ENCODE results near the gene NBAS. TPM values are rescaled to one million over a fixed set of nuclear protein-coding genes. Genes with fewer than 3 reads are reported as not detected.
A peak's percentile ranks its signal among the peaks of the same experiment; 100 is the strongest.

The NBAS gene
- total RNA-seq, 1 experiment from 2014 or later, result 59.9 TPM

GRCh38 chr2:15182275-15182674 lies 378.9 kb downstream of the NBAS start:
- DNase-seq (ENCODE audit: extremely low read depth, low read depth), result no peak

GRCh38 chr2:15181092-15181745 lies 379.9 kb downstream of the NBAS start:
- no peak for DNase-seq (ENCODE audit: extremely low read depth, low read depth)

GRCh38 chr2:15180379-15180778 lies 380.8 kb downstream of the NBAS start:
- no peak for DNase-seq (ENCODE audit: extremely low read depth, low read depth)

GRCh38 chr2:15178946-15179345 lies 382.2 kb downstream of the NBAS start:
- DNase-seq (ENCODE audit: extremely low read depth, low read depth), result no peak

- no peak for DNase-seq (ENCODE audit: extremely low read depth, low read depth)
Measured at GRCh38 chr2:15177103-15177502, 384.0 kb downstream of the NBAS start.

GRCh38 chr2:15176604-15177003 lies 384.5 kb downstream of the NBAS start:
- DNase-seq (ENCODE audit: extremely low read depth, low read depth), result no peak

GRCh38 chr2:15174567-15174966 lies 386.6 kb downstream of the NBAS start:
- no peak for DNase-seq (ENCODE audit: extremely low read depth, low read depth)

- DNase-seq (ENCODE audit: extremely low read depth, low read depth), result no peak
Measured at GRCh38 chr2:15173501-15173900, 387.6 kb downstream of the NBAS start.

- DNase-seq (ENCODE audit: extremely low read depth, low read depth), result no peak
Measured at GRCh38 chr2:15172825-15173224, 388.3 kb downstream of the NBAS start.

- DNase-seq (ENCODE audit: extremely low read depth, low read depth), result no peak
Measured at GRCh38 chr2:15170070-15170775, 390.9 kb downstream of the NBAS start.

GRCh38 chr2:15169326-15170069 lies 391.6 kb downstream of the NBAS start:
- no peak for DNase-seq (ENCODE audit: extremely low read depth, low read depth)

- no peak for DNase-seq (ENCODE audit: extremely low read depth, low read depth)
Measured at GRCh38 chr2:15168116-15168515, 393.0 kb downstream of the NBAS start.

- DNase-seq (ENCODE audit: extremely low read depth, low read depth), result no peak
Measured at GRCh38 chr2:15166878-15167277, 394.3 kb downstream of the NBAS start.

GRCh38 chr2:15163326-15163725 lies 397.8 kb downstream of the NBAS start:
- no peak for DNase-seq (ENCODE audit: extremely low read depth, low read depth)

- DNase-seq (ENCODE audit: extremely low read depth, low read depth), result no peak
Measured at GRCh38 chr2:15162620-15163019, 398.5 kb downstream of the NBAS start.

- no peak for DNase-seq (ENCODE audit: extremely low read depth, low read depth)
Measured at GRCh38 chr2:15160201-15160991, 400.7 kb downstream of the NBAS start.

GRCh38 chr2:15159751-15160177 lies 401.4 kb downstream of the NBAS start:
- peak; percentile 27 for DNase-seq (ENCODE audit: extremely low read depth, low read depth)

GRCh38 chr2:15159206-15159605 lies 401.9 kb downstream of the NBAS start:
- DNase-seq (ENCODE audit: extremely low read depth, low read depth), result no peak

GRCh38 chr2:15158532-15158931 lies 402.6 kb downstream of the NBAS start:
- DNase-seq (ENCODE audit: extremely low read depth, low read depth), result no peak

GRCh38 chr2:15158100-15158499 lies 403.0 kb downstream of the NBAS start:
- no peak for DNase-seq (ENCODE audit: extremely low read depth, low read depth)

Data from NCI-H460 (cell line).